Astrocyte (in vitro differentiated cells and primary cell): ENCODE data around the gene GSN.

ENCODE experiments used
- CTCF ChIP-seq: IDR thresholded peaks from 2 replicates; pipeline ENCODE4 v1.5.1; 2011; ENCODE audit warnings: low read depth, mild to moderate bottlenecking, inconsistent platforms, low read length, moderate library complexity; ENCODE audit not compliant: insufficient read depth
- EZH2 ChIP-seq: IDR thresholded peaks from 2 replicates; pipeline ENCODE4 v1.6.1; 2012; ENCODE audit warnings: mild to moderate bottlenecking, low read length, inconsistent platforms; ENCODE audit not compliant: insufficient read depth

- no peak for TF ChIP-seq CTCF
- TF ChIP-seq EZH2 = no peak
Measured at GRCh38 chr9:121235512-121235911, 32.5 kb upstream of the GSN start.
